NCI-H2029 treated with DMSO at 0.1 percent for 48 hours (cell line): ENCODE data around the gene FOLH1.
"Not testable (repeated sequence)": the region's sequence is repeated elsewhere in the genome, so short reads cannot be mapped to it uniquely, and the experiment has no call there.

Experiments
- DNase-seq: peaks from one replicate; lab custom pipeline; 2025; lab: John Stamatoyannopoulos, UW

The FOLH1 gene

GRCh38 chr11:49208006-49208721 is at the start of gene FOLH1:
Gene FOLH1 (minus strand): TSS chr11:49208602. CDS start chr11:49208409, 193 bp downstream.
- DNase-seq, result no peak

- not testable (repeated sequence) for DNase-seq
Observed at GRCh38 chr11:49255148-49255547, 46.7 kb upstream of the FOLH1 start.

- not testable (repeated sequence) for DNase-seq
Observed at GRCh38 chr11:49251212-49251611, 42.8 kb upstream of the FOLH1 start.

GRCh38 chr11:49250398-49251115 is 42.2 kb upstream of the FOLH1 start:
- DNase-seq, result not testable (repeated sequence)

- DNase-seq, result not testable (repeated sequence)
Observed at GRCh38 chr11:49249363-49249762, 41.0 kb upstream of the FOLH1 start.

- not testable (repeated sequence) for DNase-seq
Observed at GRCh38 chr11:49233685-49234084, 25.3 kb upstream of the FOLH1 start.

GRCh38 chr11:49233019-49233418 is 24.6 kb upstream of the FOLH1 start:
- DNase-seq, result not testable (repeated sequence)

- not testable (repeated sequence) for DNase-seq
Observed at GRCh38 chr11:49231725-49232124, 23.3 kb upstream of the FOLH1 start.

GRCh38 chr11:49230534-49230933 is 22.1 kb upstream of the FOLH1 start:
- not testable (repeated sequence) for DNase-seq

GRCh38 chr11:49230001-49230400 is 21.6 kb upstream of the FOLH1 start:
- DNase-seq, result not testable (repeated sequence)

GRCh38 chr11:49229136-49229535 is 20.7 kb upstream of the FOLH1 start:
- not testable (repeated sequence) for DNase-seq

GRCh38 chr11:49225255-49225785 is 16.9 kb upstream of the FOLH1 start:
- DNase-seq, result not testable (repeated sequence)

- no peak for DNase-seq
Observed at GRCh38 chr11:49221112-49221511, 12.7 kb upstream of the FOLH1 start.

GRCh38 chr11:49213026-49213560 is 4.7 kb upstream of the FOLH1 start:
- no peak for DNase-seq

GRCh38 chr11:49206999-49207398 is 1.4 kb downstream of the FOLH1 start:
- DNase-seq, result not testable (repeated sequence)

GRCh38 chr11:49202287-49202976 is 6.0 kb downstream of the FOLH1 start:
- no peak for DNase-seq

GRCh38 chr11:49196775-49197174 is 11.6 kb downstream of the FOLH1 start:
- DNase-seq, result not testable (repeated sequence)

GRCh38 chr11:49196002-49196401 is 12.4 kb downstream of the FOLH1 start:
- not testable (repeated sequence) for DNase-seq

GRCh38 chr11:49190287-49190686 is 18.1 kb downstream of the FOLH1 start:
- DNase-seq, result not testable (repeated sequence)

GRCh38 chr11:49186225-49186624 is 22.2 kb downstream of the FOLH1 start:
- not testable (repeated sequence) for DNase-seq

- not testable (repeated sequence) for DNase-seq
Observed at GRCh38 chr11:49185597-49185996, 22.8 kb downstream of the FOLH1 start.

GRCh38 chr11:49184756-49185155 is 23.6 kb downstream of the FOLH1 start:
- DNase-seq, result not testable (repeated sequence)
